AG10803 (cell line): ENCODE measurements around the gene CHAF1A.
A peak's percentile ranks its signal among the peaks of the same experiment; 100 is the strongest.

Experiments used
- DNase-seq: peaks from one replicate; pipeline ENCODE4 v3.0.0; 2010; ENCODE audit warnings: low read depth
- H3K4me3 ChIP-seq: 2 replicates; pipeline ENCODE4 v1.5.1; 2011; ENCODE audit warnings: mild to moderate bottlenecking, low read length, control low read depth
- TF ChIP-seq, protein P1 (sequence below): conservative IDR thresholded peaks from 2 replicates; pipeline ENCODE4 v1.5.1; 2011; ENCODE audit warnings: mild to moderate bottlenecking, low read length, control low read depth, inconsistent platforms

Gene CHAF1A

DNA sequence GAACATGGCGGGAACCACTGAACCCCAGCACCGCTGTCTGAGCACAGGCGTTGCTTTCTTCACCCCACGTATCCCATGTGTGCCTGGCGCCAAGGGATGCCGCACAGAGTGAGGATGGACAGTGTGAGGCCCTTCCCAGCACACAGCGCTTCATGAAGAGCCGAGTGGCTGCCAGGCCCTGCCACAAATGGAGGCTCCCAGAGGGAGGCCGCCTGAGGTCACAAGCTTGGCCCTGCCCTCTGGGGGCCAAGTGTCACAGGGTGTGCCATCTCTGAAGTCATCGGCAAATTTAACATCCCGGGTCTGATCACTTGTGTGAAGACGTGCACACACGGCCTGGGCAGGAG is 34.7 kb upstream of the CHAF1A start:
- no peak overlapping the region for H3K4me3 ChIP-seq
- DNase-seq, result no peak
- TF ChIP-seq, protein P1, sequence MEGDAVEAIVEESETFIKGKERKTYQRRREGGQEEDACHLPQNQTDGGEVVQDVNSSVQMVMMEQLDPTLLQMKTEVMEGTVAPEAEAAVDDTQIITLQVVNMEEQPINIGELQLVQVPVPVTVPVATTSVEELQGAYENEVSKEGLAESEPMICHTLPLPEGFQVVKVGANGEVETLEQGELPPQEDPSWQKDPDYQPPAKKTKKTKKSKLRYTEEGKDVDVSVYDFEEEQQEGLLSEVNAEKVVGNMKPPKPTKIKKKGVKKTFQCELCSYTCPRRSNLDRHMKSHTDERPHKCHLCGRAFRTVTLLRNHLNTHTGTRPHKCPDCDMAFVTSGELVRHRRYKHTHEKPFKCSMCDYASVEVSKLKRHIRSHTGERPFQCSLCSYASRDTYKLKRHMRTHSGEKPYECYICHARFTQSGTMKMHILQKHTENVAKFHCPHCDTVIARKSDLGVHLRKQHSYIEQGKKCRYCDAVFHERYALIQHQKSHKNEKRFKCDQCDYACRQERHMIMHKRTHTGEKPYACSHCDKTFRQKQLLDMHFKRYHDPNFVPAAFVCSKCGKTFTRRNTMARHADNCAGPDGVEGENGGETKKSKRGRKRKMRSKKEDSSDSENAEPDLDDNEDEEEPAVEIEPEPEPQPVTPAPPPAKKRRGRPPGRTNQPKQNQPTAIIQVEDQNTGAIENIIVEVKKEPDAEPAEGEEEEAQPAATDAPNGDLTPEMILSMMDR, result no peak

DNA sequence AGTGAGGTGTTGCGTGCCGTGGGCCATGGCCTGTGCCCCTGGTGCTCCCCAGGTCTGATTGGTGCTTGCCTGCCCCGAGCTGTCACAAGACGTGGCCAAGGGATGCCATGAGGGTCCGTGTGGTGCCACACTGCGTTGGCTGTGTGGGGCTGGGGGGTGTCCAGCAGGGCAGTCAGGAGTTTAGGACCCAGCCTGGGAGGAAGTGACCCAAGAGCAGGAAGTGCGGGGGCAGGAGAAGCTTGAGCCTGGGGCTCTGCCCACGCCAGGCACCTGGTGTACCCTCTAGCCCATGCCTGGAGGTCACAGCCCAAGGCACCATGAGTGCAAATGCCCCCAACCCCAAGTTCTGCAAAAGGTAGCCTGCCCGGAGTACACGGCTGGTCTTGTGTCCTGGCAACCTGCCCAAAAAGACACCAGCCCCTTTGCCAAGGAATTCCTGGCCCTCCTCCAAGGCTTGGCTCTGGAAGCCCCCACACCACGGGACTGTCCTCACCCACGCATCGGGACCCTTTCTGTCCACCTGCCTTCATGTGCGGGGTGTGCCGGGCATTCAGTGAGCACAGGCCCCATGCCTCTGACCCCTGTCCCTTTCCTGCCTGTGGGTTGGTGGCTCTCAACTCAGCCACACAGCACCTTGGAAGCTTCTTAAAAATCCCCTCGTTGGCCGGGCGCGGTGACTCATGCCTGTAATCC is 34.2 kb upstream of the CHAF1A start:
- TF ChIP-seq, protein P1, result no peak
- no peak for DNase-seq
- H3K4me3 ChIP-seq, result no peak overlapping the region

DNA sequence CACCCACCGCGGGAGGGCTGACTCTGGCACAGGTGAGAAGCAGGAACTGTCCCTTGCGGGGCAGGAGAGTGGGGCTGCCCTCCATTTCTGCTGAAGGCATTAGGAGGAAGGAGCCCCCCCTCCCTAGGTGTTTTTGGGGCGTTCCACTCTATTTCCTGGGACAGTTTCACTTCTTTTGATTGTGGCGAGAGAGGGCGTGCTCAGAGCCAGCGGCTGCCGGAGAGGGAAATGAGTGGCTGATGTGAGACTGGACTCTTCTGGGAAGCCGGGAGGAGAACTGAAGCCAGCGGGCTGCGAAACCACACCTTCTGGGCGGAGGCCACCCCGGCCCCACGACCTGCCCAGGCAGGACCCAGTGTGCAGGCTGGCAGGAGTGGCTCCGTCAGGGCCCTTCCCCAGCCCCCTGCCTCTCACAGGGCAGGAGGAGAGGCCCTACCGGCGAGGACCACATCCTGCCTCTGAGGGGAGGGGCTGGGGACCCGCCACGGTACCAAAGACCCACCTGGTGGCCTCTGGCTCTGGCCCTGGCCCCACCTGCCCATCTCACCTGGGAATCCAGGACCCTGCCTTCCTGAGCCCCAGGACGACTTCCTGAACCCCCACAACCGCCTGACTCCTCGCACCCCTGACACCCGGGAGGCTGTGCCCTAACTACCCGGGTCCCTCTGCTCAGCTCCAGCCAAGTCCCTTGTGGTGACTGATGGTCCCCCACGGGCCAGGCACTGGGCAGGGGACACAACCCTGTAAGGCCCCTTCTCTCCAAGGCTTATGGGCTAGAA is 33.1 kb upstream of the CHAF1A start:
- H3K4me3 ChIP-seq, result no peak overlapping the region
- TF ChIP-seq, protein P1, result no peak
- DNase-seq, result peak; percentile 31

DNA sequence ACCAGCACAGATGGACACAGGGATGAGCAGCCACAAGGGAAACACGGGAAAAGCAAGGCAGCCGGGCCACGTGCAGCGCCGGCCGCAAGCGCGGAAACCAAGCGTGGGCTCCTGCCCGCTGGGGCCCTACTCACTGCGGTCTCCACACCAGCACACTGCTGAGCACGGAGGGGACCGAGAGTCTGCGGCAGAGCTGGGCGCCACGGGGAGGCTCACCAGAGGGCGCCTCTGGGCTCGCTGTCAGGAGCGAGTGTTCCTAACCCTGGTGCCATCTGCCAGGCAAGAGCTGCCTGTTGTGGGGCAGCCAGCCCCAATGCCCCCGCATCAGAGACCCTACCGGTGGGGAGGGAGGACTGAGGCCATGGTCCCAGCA is 32.6 kb upstream of the CHAF1A start:
- H3K4me3 ChIP-seq, result no peak overlapping the region
- DNase-seq, result peak; percentile 65
- TF ChIP-seq, protein P1, result peak; percentile 55

DNA sequence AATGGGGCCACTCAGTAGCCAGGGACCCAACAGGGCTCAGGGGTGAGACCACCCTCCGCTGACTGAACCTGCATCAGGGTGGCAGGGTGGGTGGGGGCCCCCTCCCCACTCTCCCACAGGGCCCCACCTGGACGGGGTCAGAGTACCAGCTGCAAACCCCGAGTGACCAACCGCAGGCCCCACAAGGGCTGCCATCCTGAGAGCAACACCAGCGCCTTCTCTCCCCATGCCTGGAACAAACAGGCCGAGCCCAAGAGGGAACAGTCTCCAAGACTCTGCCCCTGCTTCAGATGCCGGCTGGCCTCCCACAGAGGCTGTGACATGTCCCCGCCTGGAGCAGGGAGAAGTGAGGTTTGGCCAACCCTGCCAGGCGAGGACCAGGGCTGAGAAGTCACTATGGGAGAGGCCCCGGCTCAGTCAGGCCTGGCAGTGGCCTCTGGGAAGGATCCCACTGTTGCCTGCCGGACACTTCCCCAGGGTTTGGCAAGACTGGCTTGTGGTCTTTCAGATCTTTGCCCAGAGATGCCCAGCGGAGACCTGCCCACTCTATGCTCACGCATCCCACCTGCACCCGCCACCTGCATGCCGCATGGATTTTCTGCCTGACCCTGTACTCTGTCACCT is 31.9 kb upstream of the CHAF1A start:
- DNase-seq, result no peak
- H3K4me3 ChIP-seq, result no peak overlapping the region
- TF ChIP-seq, protein P1, result no peak

DNA sequence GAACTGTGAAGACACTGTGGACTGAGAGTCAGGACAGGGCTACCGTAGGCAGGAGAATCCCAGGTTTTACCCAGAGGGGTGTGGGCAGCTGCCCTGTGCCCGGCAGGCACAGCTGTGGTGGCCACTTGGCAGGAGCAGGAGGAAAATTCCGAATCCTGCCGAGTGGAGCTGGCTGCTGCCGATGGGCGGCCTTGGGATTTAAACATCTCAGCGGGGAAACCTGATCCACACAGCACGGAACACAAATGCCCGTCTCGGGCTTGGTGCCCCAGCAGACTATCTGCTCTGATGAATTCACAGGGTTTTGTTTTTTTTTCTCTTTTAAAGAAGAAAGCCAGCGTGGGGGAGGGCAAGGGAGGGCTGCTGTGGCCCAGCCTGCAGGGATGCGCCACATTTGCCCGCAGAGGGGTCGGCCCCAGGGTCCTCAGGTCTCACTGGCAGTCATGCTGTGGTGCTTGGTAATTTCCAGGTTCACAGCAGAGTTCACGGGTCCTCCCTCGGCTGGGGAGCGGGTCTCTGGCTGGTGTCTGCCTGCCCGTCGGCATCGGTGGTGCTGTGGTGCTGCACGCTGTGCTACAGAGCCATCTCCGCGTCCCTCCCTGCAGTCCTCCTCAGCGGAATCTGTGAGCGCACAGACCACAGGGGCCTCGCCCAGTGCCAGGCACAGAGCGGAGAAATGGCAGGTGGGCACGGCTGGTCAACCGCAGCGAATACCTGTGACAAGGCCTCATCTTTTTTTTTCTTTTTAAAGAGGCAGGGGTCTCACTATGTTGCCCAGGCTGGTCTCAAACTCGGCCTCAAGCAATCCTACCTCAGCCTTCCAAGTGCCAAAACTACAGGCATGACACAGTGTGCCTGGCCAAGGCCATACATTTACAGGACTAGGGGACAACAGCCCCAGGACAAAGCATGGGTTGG is 30.9 kb upstream of the CHAF1A start:
- H3K4me3 ChIP-seq, result no peak overlapping the region
- TF ChIP-seq, protein P1, result no peak
- no peak for DNase-seq
